ENCODE results near the gene PDE12.

GRCh38 chr3:57616233-57616632 lies 60.2 kb downstream of the PDE12 start:
- TF ChIP-seq EZH2 (IDR thresholded peaks at IDR 0.05) (no peak), POLR2AphosphoS5 (IDR thresholded peaks at IDR 0.05; ENCODE audit: borderline replicate concordance, low read depth, low read length) (no peak), FOXP2 (optimal IDR thresholded peaks at IDR 0.05; ENCODE audit: control extremely low read depth, extremely low read length, insufficient read depth) (no peak)

Measured in SK-N-MC (cell line).